ENCODE data around the gene TNIK.

Gene TNIK

DNA sequence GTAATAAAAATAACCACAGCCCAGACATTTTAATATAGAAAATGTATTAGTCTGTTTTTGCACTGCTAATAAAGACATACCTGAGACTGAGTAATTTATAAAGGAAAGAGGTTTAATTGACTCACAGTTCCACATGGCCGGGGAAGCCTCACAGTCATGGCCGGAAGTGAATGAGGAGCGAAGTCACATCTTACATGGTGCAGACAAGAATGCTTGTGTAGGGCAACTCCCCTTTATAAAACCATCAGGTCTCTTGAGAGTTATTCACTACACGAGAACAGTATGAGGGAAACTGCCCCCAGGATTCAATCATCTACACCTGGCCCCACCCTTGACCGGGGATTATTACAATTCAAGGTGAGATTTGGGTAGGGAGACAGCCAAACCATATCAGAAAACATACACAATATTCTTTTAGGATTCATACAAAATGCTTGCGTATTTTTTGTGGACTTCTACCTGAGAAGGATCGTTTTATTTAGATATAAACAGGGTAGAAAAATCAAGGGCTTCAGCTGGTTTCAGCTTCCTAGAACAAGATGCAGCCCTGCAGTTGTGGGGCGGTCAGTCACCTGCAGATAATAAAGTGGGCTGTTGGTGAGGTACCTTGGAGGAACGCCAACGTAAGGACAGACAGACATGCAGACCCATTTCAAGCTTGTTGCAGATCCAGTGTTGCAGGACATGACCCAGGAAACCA is 101.9 kb downstream of the TNIK start:
- no peak for DNase-seq

- no peak for DNase-seq
Observed at GRCh38 chr3:171357721-171358120, 102.5 kb downstream of the TNIK start.

DNA sequence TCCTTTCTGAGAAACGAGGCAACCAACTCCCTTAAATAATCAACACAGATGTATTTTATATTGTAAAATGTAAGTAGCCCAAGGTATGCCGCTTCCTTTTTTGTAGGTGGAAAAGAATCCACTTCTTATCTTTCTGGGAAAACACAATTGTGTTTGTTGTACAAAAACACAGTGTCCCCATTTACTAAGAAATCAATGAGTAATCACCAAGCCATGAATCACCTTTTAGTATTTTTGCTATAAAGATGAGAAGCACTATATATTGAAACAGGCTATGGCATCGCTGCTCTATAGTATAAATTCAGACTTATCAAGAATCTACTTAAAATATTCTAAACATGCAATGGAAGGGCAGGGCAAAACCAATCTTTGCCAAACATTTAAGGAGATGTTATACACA is 104.0 kb downstream of the TNIK start:
- no peak for DNase-seq

- DNase-seq = no peak
Observed at GRCh38 chr3:171354706-171355582, 105.3 kb downstream of the TNIK start.

DNA sequence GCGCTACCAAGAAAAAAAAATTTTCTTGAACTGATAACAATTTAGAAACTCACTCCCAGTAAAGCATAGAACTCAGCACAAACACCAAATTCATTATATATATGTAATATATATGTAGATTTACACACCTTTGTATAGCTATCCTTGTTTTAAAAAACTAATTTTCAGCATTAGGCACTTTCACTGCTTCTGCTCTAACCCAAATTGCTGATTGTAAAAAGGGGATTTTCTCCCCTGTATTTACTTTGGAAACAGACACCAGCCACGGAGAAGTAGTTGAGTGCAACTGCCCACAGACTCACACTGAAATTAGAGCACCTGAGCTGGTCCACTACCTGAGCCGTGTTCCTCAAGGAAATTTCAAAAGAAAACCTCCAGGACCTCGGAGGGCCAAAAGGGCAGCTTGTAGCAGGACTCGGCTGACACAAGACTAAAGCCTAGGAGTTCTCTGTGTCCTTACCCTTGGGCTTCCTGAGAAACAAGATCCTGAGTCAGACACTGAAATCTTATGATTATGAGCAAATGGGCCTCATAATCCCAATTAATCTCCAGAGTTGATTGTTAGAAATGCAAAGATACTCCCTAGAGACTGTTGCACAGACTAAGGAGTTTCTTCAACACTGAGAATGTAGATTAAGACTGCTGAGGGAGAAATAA is 106.0 kb downstream of the TNIK start:
- DNase-seq = no peak

DNA sequence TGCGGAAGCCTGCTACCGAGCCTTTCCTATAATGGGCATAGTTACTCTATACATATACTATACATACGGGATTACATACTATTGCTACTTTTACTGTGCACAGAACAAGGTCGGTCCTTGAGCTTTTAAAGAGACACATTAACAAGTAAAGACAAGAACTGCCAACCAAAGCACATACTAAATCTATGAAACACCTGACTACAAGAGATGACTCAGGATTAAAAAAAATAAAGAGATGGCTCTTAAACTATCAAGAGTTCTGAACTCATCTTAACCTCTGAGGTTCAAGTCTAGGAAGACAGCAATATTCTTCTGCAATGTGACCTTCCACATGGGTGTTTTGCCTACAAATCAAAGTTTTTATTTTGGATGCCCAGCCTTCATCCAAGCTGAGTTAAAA is 106.8 kb downstream of the TNIK start:
- no peak for DNase-seq

GRCh38 chr3:171352387-171352935 is 107.7 kb downstream of the TNIK start:
- DNase-seq = no peak

DNA sequence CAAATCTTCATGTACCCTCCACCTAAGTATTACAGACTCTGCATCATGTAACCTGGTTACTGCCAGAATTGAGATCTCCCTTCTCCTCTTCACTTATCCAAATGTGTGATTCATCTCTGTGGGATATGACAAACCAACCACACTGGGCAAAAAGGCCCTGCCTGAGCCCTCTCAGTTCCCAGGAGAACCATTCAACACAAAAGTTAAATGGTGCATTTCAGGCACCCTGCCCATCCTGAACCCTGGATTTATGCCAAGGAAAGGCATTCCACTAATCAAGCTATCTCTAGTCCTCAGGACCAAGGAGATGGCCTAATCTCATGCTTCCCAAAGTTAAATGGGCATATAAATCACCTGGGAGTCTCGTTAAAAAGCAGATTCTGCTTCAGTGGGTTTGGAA is 108.5 kb downstream of the TNIK start:
- no peak for DNase-seq

DNA sequence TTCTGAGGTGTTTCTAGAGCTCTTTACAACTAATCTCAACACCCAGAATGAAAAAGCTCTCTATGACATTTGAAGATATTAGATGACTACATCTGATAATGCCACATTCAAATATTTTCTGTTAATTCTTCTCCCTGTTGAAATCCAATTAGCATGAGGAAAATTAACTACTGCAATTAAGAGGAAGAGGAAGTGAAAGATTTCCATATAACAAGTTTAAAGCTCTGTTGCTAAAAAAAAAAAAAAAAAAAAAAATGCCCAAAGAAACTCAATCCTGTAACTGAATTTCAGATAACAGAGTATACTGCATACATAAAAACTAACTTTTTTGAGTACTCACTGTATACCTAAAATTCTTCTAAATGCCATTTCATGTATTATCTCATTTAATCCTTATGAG is 109.8 kb downstream of the TNIK start:
- DNase-seq = no peak

DNA sequence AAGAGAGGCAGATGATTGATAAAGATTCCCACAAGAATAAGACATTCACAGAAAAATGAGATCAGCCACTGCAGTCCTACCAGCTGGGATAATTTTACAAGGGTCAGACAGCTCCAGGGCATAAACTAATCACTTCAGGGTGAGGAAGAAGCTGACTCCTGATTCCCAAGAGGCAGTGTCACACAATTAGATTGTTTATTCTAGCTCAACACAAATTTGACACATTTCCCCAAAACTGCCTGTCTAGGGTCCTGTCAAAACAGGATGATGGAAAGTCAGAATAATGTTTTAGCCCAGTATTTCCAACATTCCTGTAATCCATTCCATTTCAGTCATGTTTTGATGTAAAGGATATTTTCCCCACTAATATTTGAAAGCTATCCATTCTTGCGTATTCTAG is 110.8 kb downstream of the TNIK start:
- DNase-seq = no peak

DNA sequence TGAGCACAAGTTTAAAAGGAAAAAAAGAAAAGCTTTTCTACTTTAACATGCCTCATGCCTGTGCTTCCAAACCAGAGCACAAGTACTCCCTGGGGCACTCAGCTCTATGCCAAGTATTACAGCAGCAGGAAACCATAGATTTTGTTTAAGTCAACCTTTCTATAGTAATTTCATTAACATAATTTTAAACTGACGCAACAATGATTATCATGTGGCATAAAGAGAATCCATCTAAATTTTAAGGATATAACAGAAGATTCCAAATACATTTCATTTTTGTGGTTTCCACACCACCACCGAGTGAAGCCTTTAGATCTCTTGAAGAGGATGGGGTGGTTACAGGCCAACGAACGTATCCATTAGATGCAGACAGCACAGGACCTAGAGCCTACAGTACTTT is 112.1 kb downstream of the TNIK start:
- DNase-seq = no peak

GRCh38 chr3:171347301-171348039 is 112.7 kb downstream of the TNIK start:
- no peak for DNase-seq

GRCh38 chr3:171346582-171347300 is 113.5 kb downstream of the TNIK start:
- no peak for DNase-seq

- DNase-seq = no peak
Observed at GRCh38 chr3:171346019-171346418, 114.2 kb downstream of the TNIK start.

DNA sequence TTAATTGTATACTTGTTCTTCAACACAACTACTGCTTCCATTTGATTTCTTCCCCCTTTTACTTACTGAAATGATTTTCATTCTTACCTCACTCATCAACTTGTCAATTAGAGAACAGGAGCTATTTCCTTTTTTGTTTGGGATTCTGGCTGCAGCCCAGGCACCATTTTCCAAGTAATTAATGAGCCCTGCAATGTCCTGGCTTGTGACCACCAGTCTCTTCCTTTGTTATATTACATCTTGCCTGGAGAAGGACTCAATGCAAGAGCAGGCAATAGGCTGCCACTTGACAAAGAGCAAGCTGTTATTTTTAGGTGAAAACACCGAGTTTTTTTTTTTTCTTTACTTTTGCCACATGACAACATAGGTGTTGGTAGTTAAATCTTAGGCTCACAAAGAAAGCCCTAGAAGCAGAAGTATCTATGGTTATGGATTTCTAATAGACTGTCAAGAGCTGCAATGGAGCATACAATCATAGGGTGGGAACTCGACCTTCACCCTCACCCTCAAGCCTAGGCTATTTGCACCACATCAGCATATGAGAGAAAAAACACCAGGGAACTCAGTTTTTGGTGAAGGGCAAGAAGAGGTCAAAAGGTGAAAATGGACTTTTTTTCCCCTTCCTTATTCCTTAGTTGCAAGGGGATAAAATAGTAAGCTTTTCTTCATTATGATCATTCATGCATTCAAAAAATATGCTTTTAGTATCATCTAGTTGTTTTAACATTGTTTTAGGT is 114.9 kb downstream of the TNIK start:
- no peak for DNase-seq

GRCh38 chr3:171343693-171344092 is 116.5 kb downstream of the TNIK start:
- DNase-seq = no peak

DNA sequence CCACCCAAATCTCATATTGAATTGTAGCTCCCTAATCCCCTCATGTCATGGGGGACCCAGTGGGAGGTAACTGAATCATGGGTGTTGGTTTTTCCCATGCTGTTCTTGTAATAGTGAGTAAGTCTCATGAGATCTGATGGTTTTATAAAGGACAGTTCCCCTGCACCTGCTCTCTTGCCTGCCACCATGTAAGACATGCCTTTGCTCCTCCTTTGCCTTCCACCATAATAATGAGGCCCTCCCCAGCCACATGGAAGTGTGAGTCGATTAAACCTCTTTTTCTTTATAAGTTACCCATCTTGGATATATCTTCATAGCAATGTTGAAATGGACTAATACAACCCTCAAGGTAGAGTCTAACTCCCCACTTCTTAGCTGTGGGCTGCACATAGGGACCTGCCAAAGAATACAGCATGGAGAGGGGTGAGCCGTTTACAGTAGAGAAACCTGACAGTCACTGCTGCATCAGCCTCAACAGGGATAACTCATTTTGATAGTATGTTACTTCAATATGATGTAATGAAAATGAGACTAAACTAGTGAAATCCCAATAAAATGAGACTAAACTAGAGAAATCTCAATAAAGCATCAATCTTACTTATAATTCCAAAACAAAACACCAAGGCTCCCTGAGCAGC is 117.3 kb downstream of the TNIK start:
- DNase-seq = no peak

GRCh38 chr3:171342200-171342599 is 118.0 kb downstream of the TNIK start:
- DNase-seq = no peak

- no peak for DNase-seq
Observed at GRCh38 chr3:171340434-171340833, 119.8 kb downstream of the TNIK start.

- DNase-seq = no peak
Observed at GRCh38 chr3:171339598-171339997, 120.6 kb downstream of the TNIK start.

DNA sequence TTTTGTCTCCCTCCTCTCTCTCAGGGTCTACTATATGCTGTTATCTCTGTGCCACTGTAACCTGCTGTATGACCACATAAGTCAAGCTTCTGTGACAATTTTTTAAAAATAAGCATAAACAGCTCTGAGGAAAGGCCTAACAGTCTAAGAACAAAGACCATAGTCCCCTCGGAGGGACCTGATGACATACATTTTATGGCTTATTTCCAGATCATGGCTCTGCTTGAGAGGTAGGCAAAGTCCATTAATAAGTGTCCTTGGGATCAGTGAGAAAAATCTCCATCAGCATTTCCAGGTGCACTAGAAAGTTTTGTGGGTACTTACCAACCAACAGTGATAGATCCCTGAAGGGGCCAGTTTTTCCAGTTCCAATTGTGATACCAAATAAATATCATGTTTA is 123.8 kb downstream of the TNIK start:
- DNase-seq = no peak
